ENCODE data around the gene SH3BP1. TPM values are rescaled to one million over a fixed set of nuclear protein-coding genes. Genes with fewer than 3 reads are reported as not detected.

SH3BP1 gene
- total RNA-seq, 1 experiment from 2014 or later: 39.4 TPM

DNA sequence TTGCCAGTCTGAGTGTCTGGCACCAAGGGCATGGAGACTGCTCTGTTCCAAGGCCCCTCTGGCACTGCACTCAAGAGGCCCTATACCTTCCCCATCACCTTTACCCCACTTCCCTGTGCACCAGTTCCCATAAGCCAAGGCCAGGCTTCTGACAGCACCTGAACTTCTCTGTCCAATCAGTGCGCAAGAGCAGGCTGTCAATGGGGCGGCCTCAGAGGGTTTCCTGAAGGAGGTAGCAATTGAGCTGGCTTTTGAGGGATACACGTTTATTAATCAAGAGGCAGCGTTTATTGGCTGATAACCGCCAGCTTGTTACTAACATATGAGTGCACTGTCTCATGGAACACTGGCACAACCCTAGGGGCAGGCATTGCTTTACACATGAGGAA lies 2.1 kb downstream of the SH3BP1 start (continued):
- TF ChIP-seq, protein P1, sequence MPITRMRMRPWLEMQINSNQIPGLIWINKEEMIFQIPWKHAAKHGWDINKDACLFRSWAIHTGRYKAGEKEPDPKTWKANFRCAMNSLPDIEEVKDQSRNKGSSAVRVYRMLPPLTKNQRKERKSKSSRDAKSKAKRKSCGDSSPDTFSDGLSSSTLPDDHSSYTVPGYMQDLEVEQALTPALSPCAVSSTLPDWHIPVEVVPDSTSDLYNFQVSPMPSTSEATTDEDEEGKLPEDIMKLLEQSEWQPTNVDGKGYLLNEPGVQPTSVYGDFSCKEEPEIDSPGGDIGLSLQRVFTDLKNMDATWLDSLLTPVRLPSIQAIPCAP (CRISPR knock-in tag; IDR thresholded peaks at IDR 0.05): no peak
- TF ChIP-seq ZNF396 (CRISPR knock-in tag; IDR thresholded peaks at IDR 0.05; ENCODE audit: borderline replicate concordance): no peak
- no peak for TF ChIP-seq CREB1 (CRISPR knock-in tag; IDR thresholded peaks at IDR 0.05)

DNA sequence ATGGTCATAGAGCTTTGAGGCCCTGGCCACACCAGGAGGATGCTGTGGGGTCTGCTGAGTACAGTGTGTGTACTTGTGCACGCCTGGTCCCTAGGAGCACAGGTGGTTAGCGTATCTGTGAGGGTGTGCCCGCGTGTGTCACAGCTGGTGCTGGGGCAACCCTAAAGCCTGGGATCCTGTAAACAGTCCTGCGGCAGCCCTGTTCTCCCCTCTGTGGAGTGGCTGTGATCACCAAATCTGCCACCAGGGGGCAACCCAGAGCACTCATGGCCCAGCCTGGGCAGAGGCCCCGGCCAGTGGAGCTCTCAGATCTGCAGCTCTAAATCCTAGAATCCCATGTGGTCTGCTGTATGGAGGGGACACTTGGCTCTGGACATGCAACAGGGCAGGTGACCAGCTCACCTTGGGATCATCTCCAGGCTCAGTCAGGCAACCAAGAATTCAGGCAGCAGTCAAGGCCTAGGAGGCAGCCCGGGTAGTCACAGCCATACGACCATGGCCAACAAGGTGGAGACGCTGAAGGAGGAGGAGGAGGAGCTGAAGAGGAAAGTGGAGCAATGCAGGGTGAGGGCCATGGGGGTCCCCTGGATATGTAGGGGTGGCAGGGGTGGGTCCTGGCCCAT lies 3.9 kb downstream of the SH3BP1 start:
- CTCF ChIA-PET: interaction anchor here (0.5 to 5.4 kb wide), 70 partner anchors 9 to 398 kb away, joined by 3 to 161 read pairs (median 5); partner anchors contain the start of genes C22orf23, GALR3, GCAT and GGA1
- Mint-ChIP-seq H3K9me3 (no peaks in the 10 kb centered on the region), H3K4me1 (peaks cover 13% of the 10 kb centered on the region), H3K27me3 (ENCODE audit: low read depth) (no peaks in the 10 kb centered on the region), H3K36me3 (peaks cover 9% of the 10 kb centered on the region), H3K4me3 (no peak overlapping the region), H3K27ac (peak overlapping the region; percentile 85)
- peak; percentile 77 for ATAC-seq
- POLR2A ChIA-PET: interaction anchor here (0.5 to 1.7 kb wide), 7 partner anchors 10 to 135 kb away, joined by 3 to 6 read pairs (median 4); partner anchors contain the start of gene PDXP
- TF ChIP-seq, protein P2, sequence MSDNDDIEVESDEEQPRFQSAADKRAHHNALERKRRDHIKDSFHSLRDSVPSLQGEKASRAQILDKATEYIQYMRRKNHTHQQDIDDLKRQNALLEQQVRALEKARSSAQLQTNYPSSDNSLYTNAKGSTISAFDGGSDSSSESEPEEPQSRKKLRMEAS (CRISPR knock-in tag; IDR thresholded peaks at IDR 0.05): peak; percentile 20; the same call in 1 of the 2 replicates
- TF ChIP-seq CREB1 (CRISPR knock-in tag; IDR thresholded peaks at IDR 0.05) (no peak), NFATC4 (CRISPR knock-in tag; IDR thresholded peaks at IDR 0.05) (no peak), SMAD3 (CRISPR knock-in tag; IDR thresholded peaks at IDR 0.05; ENCODE audit: borderline replicate concordance) (no peak), ZNF121 (CRISPR knock-in tag; IDR thresholded peaks at IDR 0.05) (0 out of 2 replicates have a peak, but pooled peaks have one; percentile 49)
- TF ChIP-seq, protein P3, sequence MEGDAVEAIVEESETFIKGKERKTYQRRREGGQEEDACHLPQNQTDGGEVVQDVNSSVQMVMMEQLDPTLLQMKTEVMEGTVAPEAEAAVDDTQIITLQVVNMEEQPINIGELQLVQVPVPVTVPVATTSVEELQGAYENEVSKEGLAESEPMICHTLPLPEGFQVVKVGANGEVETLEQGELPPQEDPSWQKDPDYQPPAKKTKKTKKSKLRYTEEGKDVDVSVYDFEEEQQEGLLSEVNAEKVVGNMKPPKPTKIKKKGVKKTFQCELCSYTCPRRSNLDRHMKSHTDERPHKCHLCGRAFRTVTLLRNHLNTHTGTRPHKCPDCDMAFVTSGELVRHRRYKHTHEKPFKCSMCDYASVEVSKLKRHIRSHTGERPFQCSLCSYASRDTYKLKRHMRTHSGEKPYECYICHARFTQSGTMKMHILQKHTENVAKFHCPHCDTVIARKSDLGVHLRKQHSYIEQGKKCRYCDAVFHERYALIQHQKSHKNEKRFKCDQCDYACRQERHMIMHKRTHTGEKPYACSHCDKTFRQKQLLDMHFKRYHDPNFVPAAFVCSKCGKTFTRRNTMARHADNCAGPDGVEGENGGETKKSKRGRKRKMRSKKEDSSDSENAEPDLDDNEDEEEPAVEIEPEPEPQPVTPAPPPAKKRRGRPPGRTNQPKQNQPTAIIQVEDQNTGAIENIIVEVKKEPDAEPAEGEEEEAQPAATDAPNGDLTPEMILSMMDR (IDR thresholded peaks at IDR 0.05): peak; percentile 86
- peak; percentile 93 for DNase-seq (ENCODE audit: low spot score)

DNA sequence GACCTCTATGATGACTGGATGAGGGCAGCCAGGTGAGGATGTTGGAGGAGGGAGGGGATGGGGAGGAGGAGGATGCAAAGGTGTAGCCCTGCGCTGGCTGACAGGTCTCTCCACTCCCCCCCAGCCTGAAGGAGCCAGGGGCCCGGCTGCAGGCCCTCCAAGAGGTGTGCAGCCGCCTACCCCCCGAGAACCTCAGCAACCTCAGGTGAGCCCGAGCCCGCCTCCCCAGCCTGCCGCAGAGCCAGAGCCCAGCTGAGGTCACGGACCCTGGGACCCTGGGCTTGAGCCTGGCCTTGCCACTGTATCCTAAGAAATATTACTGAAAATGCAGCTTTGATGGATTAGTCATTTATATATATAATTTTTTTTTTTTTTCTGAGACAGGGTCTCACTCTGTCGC lies 7.8 kb downstream of the SH3BP1 start:
- DNase-seq (ENCODE audit: low spot score): no peak
- Mint-ChIP-seq H3K4me3 (no peak overlapping the region), H3K9me3 (no peaks in the 10 kb centered on the region), H3K27ac (no peak overlapping the region), H3K36me3 (peaks cover 32% of the 10 kb centered on the region), H3K4me1 (no peaks in the 10 kb centered on the region; the same call in 1 of the 2 replicates), H3K27me3 (ENCODE audit: low read depth) (no peaks in the 10 kb centered on the region)
- TF ChIP-seq, protein P4, sequence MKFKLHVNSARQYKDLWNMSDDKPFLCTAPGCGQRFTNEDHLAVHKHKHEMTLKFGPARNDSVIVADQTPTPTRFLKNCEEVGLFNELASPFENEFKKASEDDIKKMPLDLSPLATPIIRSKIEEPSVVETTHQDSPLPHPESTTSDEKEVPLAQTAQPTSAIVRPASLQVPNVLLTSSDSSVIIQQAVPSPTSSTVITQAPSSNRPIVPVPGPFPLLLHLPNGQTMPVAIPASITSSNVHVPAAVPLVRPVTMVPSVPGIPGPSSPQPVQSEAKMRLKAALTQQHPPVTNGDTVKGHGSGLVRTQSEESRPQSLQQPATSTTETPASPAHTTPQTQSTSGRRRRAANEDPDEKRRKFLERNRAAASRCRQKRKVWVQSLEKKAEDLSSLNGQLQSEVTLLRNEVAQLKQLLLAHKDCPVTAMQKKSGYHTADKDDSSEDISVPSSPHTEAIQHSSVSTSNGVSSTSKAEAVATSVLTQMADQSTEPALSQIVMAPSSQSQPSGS (CRISPR knock-in tag; IDR thresholded peaks at IDR 0.05; ENCODE audit: borderline replicate concordance, low read depth): no peak
- TF ChIP-seq, protein P1 (CRISPR knock-in tag; IDR thresholded peaks at IDR 0.05): no peak
- TF ChIP-seq CBFB (CRISPR knock-in tag; IDR thresholded peaks at IDR 0.05; ENCODE audit: low read depth): no peak
- no peak for TF ChIP-seq SMAD4 (CRISPR knock-in tag; IDR thresholded peaks at IDR 0.05)
- no peak for TF ChIP-seq FOXK1 (CRISPR knock-in tag; IDR thresholded peaks at IDR 0.05)
- TF ChIP-seq GTF2I (CRISPR knock-in tag; conservative IDR thresholded peaks at IDR 0.05): no peak
- TF ChIP-seq, protein P5, sequence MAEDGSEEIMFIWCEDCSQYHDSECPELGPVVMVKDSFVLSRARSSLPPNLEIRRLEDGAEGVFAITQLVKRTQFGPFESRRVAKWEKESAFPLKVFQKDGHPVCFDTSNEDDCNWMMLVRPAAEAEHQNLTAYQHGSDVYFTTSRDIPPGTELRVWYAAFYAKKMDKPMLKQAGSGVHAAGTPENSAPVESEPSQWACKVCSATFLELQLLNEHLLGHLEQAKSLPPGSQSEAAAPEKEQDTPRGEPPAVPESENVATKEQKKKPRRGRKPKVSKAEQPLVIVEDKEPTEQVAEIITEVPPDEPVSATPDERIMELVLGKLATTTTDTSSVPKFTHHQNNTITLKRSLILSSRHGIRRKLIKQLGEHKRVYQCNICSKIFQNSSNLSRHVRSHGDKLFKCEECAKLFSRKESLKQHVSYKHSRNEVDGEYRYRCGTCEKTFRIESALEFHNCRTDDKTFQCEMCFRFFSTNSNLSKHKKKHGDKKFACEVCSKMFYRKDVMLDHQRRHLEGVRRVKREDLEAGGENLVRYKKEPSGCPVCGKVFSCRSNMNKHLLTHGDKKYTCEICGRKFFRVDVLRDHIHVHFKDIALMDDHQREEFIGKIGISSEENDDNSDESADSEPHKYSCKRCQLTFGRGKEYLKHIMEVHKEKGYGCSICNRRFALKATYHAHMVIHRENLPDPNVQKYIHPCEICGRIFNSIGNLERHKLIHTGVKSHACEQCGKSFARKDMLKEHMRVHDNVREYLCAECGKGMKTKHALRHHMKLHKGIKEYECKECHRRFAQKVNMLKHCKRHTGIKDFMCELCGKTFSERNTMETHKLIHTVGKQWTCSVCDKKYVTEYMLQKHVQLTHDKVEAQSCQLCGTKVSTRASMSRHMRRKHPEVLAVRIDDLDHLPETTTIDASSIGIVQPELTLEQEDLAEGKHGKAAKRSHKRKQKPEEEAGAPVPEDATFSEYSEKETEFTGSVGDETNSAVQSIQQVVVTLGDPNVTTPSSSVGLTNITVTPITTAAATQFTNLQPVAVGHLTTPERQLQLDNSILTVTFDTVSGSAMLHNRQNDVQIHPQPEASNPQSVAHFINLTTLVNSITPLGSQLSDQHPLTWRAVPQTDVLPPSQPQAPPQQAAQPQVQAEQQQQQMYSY (CRISPR knock-in tag; IDR thresholded peaks at IDR 0.05): no peak
- TF ChIP-seq PRRX2 (CRISPR knock-in tag; IDR thresholded peaks at IDR 0.05): no peak
- TF ChIP-seq, protein P6, sequence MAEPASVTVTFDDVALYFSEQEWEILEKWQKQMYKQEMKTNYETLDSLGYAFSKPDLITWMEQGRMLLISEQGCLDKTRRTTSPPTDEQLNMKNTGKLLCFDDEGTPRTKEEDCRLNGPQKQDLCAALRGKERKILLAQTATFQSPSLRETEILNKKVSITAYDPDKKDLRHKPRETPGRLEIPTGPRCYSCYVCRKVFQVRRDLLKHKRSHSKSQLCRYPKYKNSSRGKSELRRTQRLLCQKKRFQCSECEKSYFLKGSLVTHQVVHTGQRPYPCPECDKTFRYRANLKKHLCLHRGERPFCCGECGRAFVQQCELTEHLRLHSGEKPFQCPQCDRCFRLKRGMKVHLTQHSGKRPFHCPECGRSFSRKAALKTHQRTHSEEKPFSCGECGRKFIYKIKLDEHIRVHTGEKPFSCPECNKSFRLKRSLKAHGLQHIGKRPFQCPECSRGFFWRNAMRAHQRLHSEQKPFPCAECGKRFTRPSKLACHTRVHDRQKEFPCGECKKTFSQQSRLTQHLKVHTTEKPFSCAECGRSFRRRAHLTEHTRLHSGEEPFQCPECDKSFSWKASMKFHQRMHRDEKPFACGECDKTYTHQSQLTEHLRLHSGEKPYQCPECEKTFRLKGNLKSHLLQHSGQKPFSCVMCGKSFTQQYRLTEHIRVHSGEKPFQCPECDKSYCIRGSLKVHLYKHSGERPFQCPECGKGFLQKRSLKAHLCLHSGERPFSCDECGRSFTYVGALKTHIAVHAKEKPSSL (CRISPR knock-in tag; conservative IDR thresholded peaks at IDR 0.05): no peak
- TF ChIP-seq, protein P7, sequence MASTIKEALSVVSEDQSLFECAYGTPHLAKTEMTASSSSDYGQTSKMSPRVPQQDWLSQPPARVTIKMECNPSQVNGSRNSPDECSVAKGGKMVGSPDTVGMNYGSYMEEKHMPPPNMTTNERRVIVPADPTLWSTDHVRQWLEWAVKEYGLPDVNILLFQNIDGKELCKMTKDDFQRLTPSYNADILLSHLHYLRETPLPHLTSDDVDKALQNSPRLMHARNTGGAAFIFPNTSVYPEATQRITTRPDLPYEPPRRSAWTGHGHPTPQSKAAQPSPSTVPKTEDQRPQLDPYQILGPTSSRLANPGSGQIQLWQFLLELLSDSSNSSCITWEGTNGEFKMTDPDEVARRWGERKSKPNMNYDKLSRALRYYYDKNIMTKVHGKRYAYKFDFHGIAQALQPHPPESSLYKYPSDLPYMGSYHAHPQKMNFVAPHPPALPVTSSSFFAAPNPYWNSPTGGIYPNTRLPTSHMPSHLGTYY (CRISPR knock-in tag; IDR thresholded peaks at IDR 0.05): no peak
- TF ChIP-seq, protein P8, sequence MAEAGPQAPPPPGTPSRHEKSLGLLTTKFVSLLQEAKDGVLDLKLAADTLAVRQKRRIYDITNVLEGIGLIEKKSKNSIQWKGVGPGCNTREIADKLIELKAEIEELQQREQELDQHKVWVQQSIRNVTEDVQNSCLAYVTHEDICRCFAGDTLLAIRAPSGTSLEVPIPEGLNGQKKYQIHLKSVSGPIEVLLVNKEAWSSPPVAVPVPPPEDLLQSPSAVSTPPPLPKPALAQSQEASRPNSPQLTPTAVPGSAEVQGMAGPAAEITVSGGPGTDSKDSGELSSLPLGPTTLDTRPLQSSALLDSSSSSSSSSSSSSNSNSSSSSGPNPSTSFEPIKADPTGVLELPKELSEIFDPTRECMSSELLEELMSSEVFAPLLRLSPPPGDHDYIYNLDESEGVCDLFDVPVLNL (CRISPR knock-in tag; IDR thresholded peaks at IDR 0.05; ENCODE audit: borderline replicate concordance, low read depth): no peak
- ChIA-PET CTCF (no interaction called here), POLR2A (interaction anchor here (0.7 kb wide), 1 partner anchor 48 kb away, joined by 4 read pairs; no protein-coding TSS in a partner anchor)
- no peak for ATAC-seq

All from WTC11 (cell line).